ENCODE results near the gene GUCA2A.

Gene GUCA2A

GRCh38 chr1:42176902-42177519, 12.5 kb upstream of the GUCA2A start:
- peak; percentile 28 for DNase-seq

- DNase-seq: peak; percentile 13
Observed at GRCh38 chr1:42175314-42176054, 10.9 kb upstream of the GUCA2A start.

DNA sequence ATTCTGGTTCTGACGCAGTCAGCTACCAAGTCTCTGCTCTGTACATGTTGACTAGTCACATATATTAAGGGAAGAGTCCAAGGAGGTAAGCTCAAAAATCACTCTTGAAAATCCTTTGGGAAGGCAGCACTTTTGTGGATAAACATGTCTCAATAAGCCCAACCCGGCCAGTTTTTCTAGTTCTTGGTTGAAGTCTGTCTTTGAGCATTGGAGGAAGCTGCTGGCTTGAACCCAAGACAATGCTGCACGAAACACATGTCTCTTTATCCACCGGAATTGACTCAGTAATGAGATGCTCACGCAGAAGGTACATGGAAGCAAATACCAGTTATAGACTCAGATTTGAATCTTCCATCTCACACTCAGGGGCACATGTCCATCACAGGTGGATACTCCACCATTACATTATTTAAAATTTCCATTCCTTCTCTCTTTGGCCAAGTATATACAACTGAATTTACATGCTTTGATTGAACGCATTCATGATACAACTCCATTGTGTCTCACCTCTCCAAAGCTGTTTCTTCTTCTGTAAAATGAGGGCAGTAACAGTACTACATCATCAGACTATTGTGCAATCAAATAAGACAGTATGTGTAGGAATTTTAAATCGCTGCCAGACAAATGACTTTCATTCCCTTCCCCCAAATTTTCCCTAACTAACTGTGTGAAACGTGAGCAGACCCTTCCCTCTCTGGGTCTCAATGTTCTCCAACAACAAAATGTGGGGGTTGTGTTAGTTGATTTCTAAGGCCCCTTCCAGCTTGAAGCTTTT, 9.6 kb upstream of the GUCA2A start:
- peak; percentile 13 for DNase-seq

DNA sequence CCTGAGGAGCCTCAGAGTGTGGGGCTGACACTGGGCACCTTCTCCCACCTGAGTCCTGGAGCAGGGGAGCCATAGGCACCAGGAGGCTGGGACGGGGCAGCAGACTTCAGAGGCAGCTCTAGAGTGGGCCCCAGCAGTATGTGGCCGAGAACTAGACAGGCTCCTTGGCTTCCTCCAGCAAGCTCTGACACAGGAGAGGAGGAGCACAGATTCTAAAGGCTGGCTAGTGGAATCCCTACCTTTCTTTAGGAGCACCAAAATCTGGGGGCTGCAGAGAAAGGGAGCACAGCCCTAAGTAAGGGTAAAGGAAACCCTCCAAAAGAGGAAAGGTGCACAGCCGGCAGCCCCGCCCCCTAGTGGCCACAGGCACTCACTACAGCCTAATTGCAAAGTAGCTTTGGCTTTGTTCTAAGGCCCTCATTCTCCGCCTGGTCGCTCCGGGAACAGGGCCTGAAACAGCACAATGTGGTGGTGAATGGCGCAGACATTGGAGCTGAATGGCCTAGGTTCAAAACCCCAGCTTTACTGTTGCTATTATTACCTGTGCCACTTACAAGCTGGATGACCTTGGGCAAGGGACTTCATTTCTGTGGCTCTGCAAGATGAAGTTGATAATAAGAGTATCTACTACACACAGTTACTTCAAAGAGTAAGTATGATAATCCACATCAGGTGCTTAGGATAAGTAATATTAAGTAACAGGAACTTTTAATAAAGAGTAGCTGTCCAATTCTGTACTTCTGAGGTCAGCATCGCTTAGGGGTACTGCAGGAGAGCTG, 8.8 kb upstream of the GUCA2A start:
- peak; percentile 71 for DNase-seq

GRCh38 chr1:42172381-42173133, 8.0 kb upstream of the GUCA2A start:
- DNase-seq: peak; percentile 28

GRCh38 chr1:42171679-42172266, 7.2 kb upstream of the GUCA2A start:
- no peak for DNase-seq

- DNase-seq: peak; percentile 41
Observed at GRCh38 chr1:42170779-42171621, 6.5 kb upstream of the GUCA2A start.

- peak; percentile 23 for DNase-seq
Observed at GRCh38 chr1:42168763-42169162, 4.2 kb upstream of the GUCA2A start.

GRCh38 chr1:42168391-42168670, 3.8 kb upstream of the GUCA2A start:
- DNase-seq: peak; percentile 14

DNA sequence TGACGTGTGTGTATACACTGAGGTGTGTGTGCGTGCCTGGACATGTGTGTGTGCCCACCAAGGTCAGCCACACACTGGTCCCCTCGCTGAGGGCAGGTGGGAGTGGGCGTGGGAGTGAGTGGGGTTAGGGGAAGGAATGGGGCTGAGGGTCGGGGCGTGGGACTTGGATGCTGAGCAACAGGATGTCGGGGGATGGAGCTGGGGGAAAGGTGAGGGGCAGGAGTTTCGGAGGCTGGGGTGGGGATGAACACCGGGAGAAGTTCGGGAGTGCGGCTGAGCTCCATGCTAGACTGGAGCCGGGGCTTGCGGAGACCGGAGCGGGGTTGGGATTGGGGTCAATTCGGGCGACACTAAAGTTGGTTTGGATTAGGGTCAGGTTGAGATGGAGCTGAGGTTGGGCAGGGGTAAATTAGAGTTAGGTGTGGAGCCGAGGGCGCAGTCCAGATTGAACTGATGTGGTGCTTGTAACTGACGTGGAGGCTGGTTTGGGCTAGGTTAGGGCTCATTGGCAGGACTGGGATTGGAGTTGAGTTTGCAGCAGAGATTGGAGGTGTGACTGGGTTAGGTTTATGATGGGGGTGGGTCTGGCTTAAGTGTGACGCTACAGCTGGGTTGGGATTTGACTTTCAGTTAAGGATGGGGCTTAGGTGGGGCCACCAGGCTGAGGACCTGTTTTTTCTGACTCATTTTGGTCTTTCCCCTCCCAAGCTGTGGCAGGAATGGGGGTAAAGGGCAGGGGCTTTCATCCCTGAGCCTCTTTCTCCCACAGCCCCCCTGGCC, 3.3 kb upstream of the GUCA2A start:
- peak; percentile 14 for DNase-seq

DNA sequence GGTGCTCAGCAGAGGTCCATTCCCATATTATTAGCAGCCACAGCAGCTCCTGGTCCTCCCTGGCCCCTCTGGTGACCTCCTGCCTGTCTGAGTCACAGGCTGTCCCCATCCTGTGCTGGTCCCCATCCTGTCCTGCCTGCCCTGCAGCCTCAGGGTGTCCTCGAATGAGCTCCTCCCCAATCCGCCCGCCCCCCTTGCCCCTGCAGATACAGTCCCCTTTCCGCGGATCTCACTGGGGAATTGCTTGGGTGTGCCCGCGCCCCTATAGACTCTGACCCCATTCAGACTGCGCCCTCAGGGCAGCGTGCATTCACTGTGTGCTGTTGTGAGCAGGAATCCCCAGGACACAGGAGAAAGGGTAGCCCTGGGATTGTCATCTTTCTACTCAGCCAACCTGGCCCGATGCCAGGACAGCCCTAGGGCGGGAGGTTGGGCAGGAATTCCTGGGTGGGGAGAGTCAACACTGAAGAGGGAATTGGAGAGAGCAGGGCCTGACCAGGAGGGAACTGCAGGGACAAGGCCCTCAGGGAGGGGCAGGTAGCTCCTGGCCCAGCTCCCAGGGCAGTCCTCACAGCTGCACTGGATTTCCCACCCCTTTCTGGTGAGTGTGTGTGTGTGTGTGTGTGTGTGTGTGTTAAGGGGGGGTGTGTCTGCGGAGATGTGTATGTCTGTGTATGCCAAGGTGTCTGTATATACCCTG, 1.1 kb upstream of the GUCA2A start:
- DNase-seq: peak; percentile 62

- DNase-seq: peak; percentile 15
Observed at GRCh38 chr1:42163536-42164503, 725 bp downstream of the GUCA2A start.

DNA sequence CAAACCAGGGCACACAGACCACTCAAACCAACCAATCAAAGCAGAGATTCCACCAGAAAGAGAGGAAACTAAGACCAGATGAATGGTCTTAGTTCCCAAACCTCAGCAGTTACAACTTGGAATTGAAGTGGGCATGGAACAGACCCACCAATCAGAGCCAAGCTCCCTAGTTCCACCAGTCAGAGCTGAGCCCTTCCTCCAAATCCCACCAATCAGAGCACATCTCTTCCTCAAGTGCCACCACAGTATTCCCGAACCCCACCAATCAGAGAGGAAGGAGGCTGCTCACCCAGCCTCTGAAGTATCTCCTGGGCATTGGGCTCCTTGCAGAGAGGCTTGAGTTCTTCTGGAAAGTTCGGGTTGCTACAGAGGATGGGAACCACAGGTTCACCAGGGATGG, 1.4 kb downstream of the GUCA2A start:
- no peak for DNase-seq

DNA sequence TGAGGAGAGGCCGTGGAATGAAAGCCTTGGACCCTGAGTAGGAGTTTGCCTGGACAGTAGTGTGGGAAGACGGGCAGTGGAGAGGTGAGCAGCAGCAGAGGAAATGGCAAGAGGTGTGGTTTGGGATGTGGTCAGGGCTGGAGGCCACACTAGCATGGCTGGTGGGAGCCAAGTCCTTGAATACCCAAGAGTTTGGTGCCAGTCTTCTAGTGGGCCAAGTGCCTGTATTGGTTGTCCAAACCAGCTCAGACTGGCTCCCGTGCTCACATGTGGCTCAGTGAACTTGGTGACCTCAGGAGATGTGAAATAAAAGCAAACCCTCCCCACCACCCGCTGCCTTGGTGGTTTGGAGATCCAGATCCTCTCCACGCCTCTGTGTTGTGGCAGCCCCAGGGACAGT, 2.4 kb downstream of the GUCA2A start:
- no peak for DNase-seq

DNA sequence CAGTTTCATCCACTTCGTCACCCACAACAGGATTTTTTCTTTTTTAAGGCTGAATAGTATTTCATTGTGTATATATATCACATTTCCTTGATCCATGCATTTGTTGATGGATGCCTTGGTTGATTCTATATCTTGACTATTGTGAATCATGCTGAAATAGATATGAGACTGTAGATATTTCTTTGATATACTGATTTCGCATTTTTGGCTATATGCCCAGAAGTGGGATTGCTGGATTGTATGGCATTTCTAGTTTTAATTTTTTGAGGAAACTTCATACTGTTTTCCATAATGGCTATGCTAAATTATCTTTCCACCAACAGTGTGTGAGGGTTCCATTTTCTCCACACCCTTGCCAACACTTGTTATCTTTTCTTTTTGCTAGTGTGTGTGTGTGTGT, 6.4 kb downstream of the GUCA2A start:
- DNase-seq: no peak

- DNase-seq: no peak
Observed at GRCh38 chr1:42157667-42158066, 6.9 kb downstream of the GUCA2A start.

GRCh38 chr1:42155362-42155761, 9.2 kb downstream of the GUCA2A start:
- DNase-seq: no peak

- no peak for DNase-seq
Observed at GRCh38 chr1:42154685-42155084, 9.9 kb downstream of the GUCA2A start.

Data from femur (tissue), 1 donor.